OCI-LY1 (cell line): ENCODE results near the gene RAD51D.

ENCODE experiments used
- EZH2 ChIP-seq: fragments of 200-600 bp; sonication (generic), shearing (Covaris generic); IDR thresholded peaks from 2 replicates; pipeline ENCODE4 v1.8.0; 2017; ENCODE audit warnings: borderline replicate concordance, mixed run types, mild to moderate bottlenecking, antibody characterized with exemption, low read length, moderate library complexity, mixed read lengths
- TF ChIP-seq, protein P1 (sequence below): fragments of 200-600 bp; sonication (generic), shearing (Covaris generic); IDR thresholded peaks from 2 replicates; pipeline ENCODE4 v1.5.1; 2017; ENCODE audit warnings: mild to moderate bottlenecking, antibody characterized with exemption, low read length, moderate library complexity, mixed read lengths

DNA sequence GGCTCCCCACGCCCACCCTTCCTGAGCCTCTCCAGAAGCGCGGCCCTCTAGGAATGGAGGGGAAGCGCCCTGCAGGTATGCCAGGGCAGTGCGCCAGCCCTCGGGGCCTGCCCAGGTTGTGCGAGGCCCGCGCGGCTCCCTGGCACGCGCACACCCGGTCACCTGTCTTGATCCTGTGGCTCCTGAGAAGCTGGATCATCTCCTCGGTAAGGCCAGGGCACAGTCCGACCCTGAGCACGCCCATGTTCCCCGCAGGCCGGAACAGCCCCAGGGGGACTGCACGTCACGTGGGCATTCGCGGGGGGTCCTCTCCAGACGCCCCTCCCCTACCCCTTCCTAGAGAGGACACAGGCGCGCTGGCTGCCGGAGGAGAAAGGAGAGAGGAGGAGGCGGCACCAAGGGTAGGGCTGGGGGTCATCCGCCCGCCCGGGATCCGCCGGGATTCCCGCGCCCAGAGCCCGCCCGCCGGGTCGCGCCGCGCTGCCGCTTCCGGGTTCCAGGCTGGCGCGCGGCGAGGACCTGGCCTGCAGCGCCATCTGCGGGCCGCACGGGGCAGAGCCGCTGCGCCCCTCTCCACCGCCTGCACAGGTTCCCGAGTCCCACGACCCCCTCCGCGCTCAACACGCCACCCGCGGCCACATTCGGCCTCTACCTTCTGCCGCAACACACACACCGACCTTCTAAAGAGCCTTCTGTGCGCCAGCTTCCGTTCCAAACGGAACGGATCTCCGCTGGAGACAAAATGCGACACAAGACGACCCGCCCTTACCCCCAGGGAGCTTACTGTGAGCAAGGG, at the start of gene RAD51D:
- TF ChIP-seq, protein P1, sequence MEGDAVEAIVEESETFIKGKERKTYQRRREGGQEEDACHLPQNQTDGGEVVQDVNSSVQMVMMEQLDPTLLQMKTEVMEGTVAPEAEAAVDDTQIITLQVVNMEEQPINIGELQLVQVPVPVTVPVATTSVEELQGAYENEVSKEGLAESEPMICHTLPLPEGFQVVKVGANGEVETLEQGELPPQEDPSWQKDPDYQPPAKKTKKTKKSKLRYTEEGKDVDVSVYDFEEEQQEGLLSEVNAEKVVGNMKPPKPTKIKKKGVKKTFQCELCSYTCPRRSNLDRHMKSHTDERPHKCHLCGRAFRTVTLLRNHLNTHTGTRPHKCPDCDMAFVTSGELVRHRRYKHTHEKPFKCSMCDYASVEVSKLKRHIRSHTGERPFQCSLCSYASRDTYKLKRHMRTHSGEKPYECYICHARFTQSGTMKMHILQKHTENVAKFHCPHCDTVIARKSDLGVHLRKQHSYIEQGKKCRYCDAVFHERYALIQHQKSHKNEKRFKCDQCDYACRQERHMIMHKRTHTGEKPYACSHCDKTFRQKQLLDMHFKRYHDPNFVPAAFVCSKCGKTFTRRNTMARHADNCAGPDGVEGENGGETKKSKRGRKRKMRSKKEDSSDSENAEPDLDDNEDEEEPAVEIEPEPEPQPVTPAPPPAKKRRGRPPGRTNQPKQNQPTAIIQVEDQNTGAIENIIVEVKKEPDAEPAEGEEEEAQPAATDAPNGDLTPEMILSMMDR: peak; percentile 93
- no peak for TF ChIP-seq EZH2
